Stimulated activated CD4-positive, alpha-beta T cell treated with anti-CD3 and anti-CD28 coated beads, Interleukin-1b, Interleukin-23, amount 100 ng/mL, for 1 hour (primary cell): Measurements from ENCODE around the gene UBXN10.

Experiments
- DNase-seq, 2 donors: peaks; one replicate each; pipeline ENCODE4 v3.0.0-alpha.2; 2020; ENCODE audit warnings: low read depth in 2 of 2

UBXN10 gene

GRCh38 chr1:20234788-20235535 lies 49.1 kb downstream of the UBXN10 start:
- no peak for DNase-seq

- no peak for DNase-seq
These were observed 51.8 kb downstream of the UBXN10 start for GRCh38 chr1:20237646-20238045.

- DNase-seq: no peak
These were observed 54.1 kb downstream of the UBXN10 start for GRCh38 chr1:20240012-20240411.

- DNase-seq: no peak
These were observed 57.1 kb downstream of the UBXN10 start for GRCh38 chr1:20242890-20243479.
